HG03432 (cell line): ENCODE data around the gene CD63.

Experiments used
- ATAC-seq: cut with Tn5 transposase; IDR thresholded peaks from one replicate; pipeline ENCODE4 v1.9.1; 2021; ENCODE audit warnings: mild to moderate bottlenecking, moderate library complexity; ENCODE audit not compliant: unreplicated experiment

CD63 gene

DNA sequence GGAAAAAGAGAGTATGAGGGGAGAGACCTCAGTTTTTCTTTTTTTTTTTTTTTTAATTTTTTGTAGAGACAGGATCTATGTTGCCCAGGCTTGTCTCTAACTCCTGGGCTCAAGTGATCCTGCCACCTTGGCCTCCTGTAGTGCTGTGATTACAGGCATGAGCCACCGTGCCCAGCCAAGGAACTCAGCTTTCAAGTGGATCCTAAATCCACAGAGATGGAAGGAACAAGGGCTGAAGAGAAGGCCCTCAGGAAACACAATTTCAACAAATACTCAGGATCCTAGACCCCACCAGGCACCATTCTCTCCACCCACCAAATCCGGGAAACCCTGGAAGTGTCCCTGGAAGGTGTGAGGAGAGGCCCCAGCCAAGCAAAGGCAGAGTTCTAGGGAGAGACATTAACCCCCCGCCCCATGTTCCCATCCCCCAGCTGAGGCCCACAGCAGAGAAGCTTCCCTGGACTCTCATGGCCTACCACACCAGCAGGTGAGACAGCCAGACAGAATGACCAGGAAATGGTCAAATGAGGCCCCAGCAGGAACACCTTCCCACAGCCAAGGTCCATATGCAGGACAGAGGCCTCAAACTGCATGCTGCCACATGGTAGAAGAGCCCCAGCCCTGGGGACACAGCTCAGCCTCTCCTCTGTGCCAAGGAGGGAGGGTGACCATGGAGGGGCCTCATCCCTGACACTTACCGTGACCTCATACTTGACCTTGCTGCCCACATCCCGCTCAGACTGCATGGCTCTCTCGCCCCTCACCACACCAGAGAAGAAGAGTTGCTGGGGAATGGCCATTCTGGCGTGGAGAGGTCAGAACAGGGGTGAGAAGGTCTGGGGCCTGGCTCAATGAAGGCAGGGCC lies 35.3 kb downstream of the CD63 start:
- no peak for ATAC-seq

DNA sequence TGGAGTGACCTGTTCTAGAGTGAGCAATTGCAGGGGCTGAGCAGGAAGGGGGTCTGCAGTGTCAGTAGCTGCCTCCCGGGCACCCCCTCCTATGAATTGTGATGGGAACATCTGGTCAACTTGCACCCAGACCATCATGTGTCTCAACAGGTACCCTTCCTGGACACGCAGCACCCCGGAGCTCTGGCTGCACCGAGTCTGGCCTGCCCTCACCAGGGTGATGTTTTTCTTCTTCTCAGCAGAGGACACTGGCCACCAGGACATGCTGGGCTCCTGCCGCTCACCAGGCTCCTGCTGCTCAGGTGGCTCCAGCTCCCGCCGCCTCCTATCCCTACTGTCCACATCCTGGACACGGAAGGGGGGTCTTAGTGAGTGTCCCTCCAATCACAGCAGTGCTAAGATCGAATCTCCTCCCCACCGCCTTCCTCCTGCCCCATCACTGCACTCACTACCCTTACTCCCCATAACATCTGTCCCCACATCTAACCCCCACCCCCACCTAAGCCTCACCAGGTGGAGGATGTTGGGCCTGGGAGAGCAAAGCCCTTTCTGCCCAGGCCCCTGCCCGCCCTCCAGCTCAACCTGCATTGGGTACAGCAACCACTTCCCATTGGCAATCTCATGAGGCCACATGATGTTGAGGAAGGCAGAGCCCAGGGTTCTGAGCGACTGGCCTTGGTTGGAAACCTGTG lies 36.0 kb downstream of the CD63 start:
- ATAC-seq, result no peak

DNA sequence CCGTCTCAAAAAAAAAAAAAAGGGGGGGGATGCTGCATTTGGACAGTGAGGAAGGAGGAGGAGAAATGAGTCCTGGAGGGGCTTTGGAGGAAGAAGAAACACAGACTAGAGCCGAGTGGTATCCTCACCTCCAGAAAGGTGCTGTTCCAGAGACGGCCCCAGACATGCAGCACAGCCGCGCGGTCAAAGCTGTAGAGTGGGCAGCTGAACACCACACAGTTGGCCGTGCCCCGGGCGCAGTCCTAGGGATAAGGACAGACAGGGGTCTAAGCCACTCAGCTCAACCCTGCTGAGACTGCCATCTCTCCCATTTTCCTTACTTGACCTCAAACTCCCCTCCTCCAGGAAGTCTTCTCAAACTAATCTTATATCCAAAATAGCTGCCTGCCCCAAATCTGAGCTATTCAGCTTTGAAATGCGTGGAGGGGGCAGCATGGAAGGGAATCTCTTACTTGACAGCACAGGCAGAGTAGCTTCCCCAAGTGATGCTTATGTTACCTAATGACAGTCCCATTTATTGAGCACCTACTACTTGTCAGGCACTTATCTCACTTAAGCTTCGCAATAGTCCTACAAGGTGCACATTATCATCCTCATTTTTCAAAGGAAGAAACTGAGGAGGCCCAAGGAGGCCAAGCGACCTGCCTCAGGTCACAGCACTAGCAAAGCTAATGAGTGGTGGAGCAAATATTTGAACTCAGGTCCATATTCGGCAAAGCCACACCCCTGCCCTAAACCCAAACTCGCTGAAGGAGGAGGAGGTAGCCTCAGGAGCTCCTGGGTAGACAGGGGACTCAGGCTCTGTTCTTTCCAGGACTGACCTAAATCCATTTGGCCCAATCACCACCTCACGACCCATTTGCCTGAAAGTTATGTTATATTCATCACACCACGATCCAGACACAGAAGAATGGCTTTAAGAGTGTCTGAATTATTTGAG lies 39.8 kb downstream of the CD63 start:
- no peak for ATAC-seq

DNA sequence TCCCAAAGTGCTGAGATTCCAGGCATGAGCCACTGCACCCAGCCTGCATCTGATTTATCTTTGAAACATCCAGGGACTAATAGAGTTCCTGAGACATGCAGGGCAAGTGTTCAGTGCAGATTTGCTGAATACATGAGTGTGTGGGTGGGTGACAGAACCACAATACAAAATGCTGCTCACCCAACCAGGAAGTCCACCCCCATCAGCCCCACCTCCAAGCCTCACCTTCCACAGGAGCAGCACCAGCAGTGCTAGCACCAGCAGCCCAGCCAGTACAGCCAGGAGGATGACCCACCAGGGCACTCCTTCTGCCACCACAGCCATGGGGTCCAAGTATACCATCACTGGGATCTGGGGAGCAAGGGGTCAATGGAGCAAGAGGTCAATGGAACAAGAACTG lies 41.1 kb downstream of the CD63 start:
- ATAC-seq, result no peak

- ATAC-seq, result no peak
Observed at GRCh38 chr12:55686366-55687010, 42.3 kb downstream of the CD63 start.

GRCh38 chr12:55685671-55686070 lies 43.1 kb downstream of the CD63 start:
- ATAC-seq, result no peak

DNA sequence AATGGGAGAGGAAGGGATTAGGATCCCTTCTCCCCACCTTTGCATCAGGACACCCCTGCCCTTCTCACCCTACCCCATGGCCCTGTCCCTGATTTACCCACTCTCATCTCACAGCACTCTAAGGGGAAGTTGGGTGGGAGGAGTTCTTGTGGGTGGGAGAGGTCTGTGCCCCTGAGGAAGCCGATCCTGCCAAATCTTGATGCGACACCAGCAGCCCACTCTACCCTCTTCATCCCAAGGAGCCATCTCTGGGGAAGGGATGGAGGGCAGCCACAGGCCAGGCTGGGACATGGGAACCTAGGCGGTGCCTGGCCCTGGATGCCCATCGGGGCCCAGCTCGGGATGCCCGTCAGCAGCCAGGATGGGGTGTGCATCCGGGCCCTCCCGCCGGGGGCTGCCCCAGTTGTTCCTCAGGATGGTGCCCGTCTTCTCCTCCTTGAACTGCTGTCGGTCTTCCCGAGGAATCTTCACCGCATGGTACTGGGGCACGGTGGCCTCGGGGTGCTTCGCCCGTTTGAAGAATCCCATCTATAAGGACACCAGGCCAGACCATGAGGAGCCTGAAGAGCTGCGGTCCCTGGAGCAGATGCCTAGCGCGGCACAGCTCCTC lies 43.9 kb downstream of the CD63 start:
- no peak for ATAC-seq

- ATAC-seq, result no peak
Observed at GRCh38 chr12:55683676-55684075, 45.1 kb downstream of the CD63 start.

DNA sequence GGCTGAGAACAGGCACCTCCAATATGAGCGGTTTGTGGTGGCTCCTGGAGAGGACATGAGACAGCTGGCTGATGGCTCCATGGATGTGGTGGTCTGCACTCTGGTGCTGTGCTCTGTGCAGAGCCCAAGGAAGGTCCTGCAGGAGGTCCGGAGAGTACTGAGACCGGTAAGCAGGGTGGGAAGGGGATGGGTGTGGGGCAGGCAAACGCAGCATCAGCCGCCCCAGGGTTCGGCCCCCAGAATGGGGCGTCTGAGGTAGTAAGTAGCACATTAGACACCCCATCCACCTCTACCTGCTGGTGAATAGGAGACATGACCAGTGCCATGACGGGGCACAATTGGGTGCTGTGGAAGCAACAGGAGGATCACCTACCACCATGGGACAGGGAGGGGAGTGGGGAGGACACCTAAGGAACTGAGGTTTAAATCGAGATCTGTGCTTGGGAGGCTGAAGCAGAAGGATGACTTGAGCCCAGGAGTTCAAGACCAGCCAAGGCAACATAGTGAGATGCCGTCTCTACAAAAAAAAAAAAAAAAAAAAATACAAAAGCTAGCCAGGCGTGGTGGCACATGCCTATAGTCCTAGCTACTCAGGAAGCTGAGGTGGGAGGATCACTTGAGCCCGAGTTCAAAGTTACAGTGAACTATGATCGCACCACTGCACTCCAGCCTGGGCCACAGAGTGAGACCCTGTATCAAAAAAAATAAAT lies 46.6 kb downstream of the CD63 start:
- ATAC-seq, result no peak

GRCh38 chr12:55681142-55682077 lies 47.4 kb downstream of the CD63 start:
- no peak for ATAC-seq

DNA sequence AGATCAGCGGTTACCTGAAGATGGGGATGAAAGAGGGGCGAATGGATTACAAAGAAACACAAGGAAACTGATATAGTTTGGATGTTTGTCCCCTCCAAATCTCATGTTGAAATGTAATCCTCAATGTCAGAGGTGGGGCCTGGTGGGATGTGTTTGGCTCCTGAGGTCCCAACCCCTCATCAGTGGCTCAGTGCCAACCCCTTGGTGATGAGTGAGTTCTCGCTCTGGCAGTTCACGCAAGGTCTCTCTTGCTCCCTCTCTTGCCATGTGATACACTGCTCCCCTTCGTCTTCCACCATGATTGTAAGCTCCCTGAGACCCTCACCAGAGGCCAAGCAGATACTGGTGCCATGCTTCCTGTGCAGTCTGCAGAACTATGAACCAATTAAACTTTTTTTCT lies 49.1 kb downstream of the CD63 start:
- no peak for ATAC-seq

GRCh38 chr12:55676707-55677106 lies 52.1 kb downstream of the CD63 start:
- ATAC-seq, result no peak

GRCh38 chr12:55675666-55676065 lies 53.1 kb downstream of the CD63 start:
- ATAC-seq, result no peak
